Sigmoid colon (tissue), 4 donors: Measurements from ENCODE around the gene GRM1.

Experiments used
- CTCF ChIP-seq, 4 experiments: fragments of 450-650 bp in 3 of 4; fragments of 200-600 bp in 1 of 4; IDR thresholded peaks; one replicate each; pipeline ENCODE4 v1.5.1; 2016 to 2019; ENCODE audit warnings: antibody characterized with exemption in 4 of 4, mild to moderate bottlenecking in 3 of 4, moderate library complexity in 2 of 4
- EP300 ChIP-seq, 4 donors: sonication (generic); formaldehyde crosslinking; IDR thresholded peaks; one replicate each; pipeline ENCODE4 v1.6.1; 2017; ENCODE audit warnings: antibody characterized with exemption in 4 of 4
- POLR2A ChIP-seq, 2 donors: fragments of 450-650 bp; IDR thresholded peaks; one replicate each; pipeline ENCODE4 v1.6.1; 2016; ENCODE audit warnings: antibody characterized with exemption in 2 of 2, mild to moderate bottlenecking in 2 of 2, moderate library complexity in 2 of 2
- POLR2AphosphoS5 ChIP-seq, 4 donors: sonication (generic); formaldehyde crosslinking; IDR thresholded peaks; one replicate each; pipeline ENCODE4 v1.6.1; 2017; ENCODE audit warnings: antibody characterized with exemption in 4 of 4

- no peak for TF ChIP-seq EP300 (IDR thresholded peaks at IDR 0.05)
- no peak for TF ChIP-seq CTCF (IDR thresholded peaks at IDR 0.05)
- TF ChIP-seq POLR2A (IDR thresholded peaks at IDR 0.05) = no peak
- no peak for TF ChIP-seq POLR2AphosphoS5 (IDR thresholded peaks at IDR 0.05)
These were observed 302.2 kb downstream of the GRM1 start for GRCh38 chr6:146331013-146331412.
